ENCODE results near the gene DAAM1.

DAAM1 gene

GRCh38 chr14:59187118-59187517 lies 1.3 kb upstream of the DAAM1 start:
- ATAC-seq (ENCODE audit: insufficient read depth, low read depth) = no peak
- peak overlapping the region; percentile 44 to 86; a peak in 2 of 4 replicates for H3K4me3 ChIP-seq (ENCODE audit: low read depth in 1 of 2, low read length in 2 of 2)
- peak overlapping the region; percentile 99 for H3K4me2 ChIP-seq (ENCODE audit: insufficient read depth, low read length)
- H2AFZ ChIP-seq (ENCODE audit: low read depth, low read length) = 0 out of 2 replicates have a peak overlapping the region, but pooled peaks have one; percentile 98
- H3K9me3 ChIP-seq (ENCODE audit: insufficient read depth, low read length, severe bottlenecking) = no peaks in the 10 kb centered on the region
- H3K27ac ChIP-seq (ENCODE audit: low read length) = no peak overlapping the region
- no peak for DNase-seq
- H3K9ac ChIP-seq (ENCODE audit: low read depth, low read length) = peak overlapping the region; percentile 62
- H3K4me1 ChIP-seq (ENCODE audit: insufficient read depth, low read length) = peaks cover 26% of the 10 kb centered on the region
- peaks cover 13% of the 10 kb centered on the region; the same call in 1 of the 2 replicates for H4K20me1 ChIP-seq (ENCODE audit: insufficient read depth, low read length)
- H3K27me3 ChIP-seq (ENCODE audit: insufficient read depth, low read length, poor library complexity) = peaks cover 50% of the 10 kb centered on the region
- TF ChIP-seq CTCF (IDR thresholded peaks at IDR 0.05; ENCODE audit: borderline replicate concordance, extremely low read depth, low read length, poor library complexity, severe bottlenecking) (no peak), EZH2 (IDR thresholded peaks at IDR 0.05; ENCODE audit: borderline replicate concordance, low read depth, low read length, severe bottlenecking) (no peak)
- no peaks in the 10 kb centered on the region for H3K79me2 ChIP-seq (ENCODE audit: insufficient read depth, low read length)
- H3K36me3 ChIP-seq (ENCODE audit: insufficient read depth, low read length) = no peaks in the 10 kb centered on the region

- peak overlapping the region; percentile 62 for H3K9ac ChIP-seq (ENCODE audit: low read depth, low read length)
- peaks cover 50% of the 10 kb centered on the region for H3K27me3 ChIP-seq (ENCODE audit: insufficient read depth, low read length, poor library complexity)
- peak; percentile 9 for ATAC-seq (ENCODE audit: insufficient read depth, low read depth)
- peaks cover 13% of the 10 kb centered on the region; the same call in 1 of the 2 replicates for H4K20me1 ChIP-seq (ENCODE audit: insufficient read depth, low read length)
- H3K27ac ChIP-seq (ENCODE audit: low read length) = peak overlapping the region; percentile 47
- DNase-seq = peak; percentile 40
- no peaks in the 10 kb centered on the region for H3K36me3 ChIP-seq (ENCODE audit: insufficient read depth, low read length)
- peak overlapping the region; percentile 98 for H2AFZ ChIP-seq (ENCODE audit: low read depth, low read length)
- H3K9me3 ChIP-seq (ENCODE audit: insufficient read depth, low read length, severe bottlenecking) = no peaks in the 10 kb centered on the region
- no peak for TF ChIP-seq CTCF (IDR thresholded peaks at IDR 0.05; ENCODE audit: borderline replicate concordance, extremely low read depth, low read length, poor library complexity, severe bottlenecking)
- no peak for TF ChIP-seq EZH2 (IDR thresholded peaks at IDR 0.05; ENCODE audit: borderline replicate concordance, low read depth, low read length, severe bottlenecking)
- peaks cover 26% of the 10 kb centered on the region for H3K4me1 ChIP-seq (ENCODE audit: insufficient read depth, low read length)
- H3K79me2 ChIP-seq (ENCODE audit: insufficient read depth, low read length) = no peaks in the 10 kb centered on the region
- H3K4me2 ChIP-seq (ENCODE audit: insufficient read depth, low read length) = peak overlapping the region; percentile 99
- H3K4me3 ChIP-seq (ENCODE audit: low read depth in 1 of 2, low read length in 2 of 2) = peak overlapping the region; percentile 44 to 86
Observed at GRCh38 chr14:59187802-59188460, 536 bp upstream of the DAAM1 start.

- peak overlapping the region; percentile 68 to 86 for H3K4me3 ChIP-seq (ENCODE audit: low read depth in 1 of 2, low read length in 2 of 2)
- H4K20me1 ChIP-seq (ENCODE audit: insufficient read depth, low read length) = peaks cover 18% of the 10 kb centered on the region; the same call in 1 of the 2 replicates
- H3K79me2 ChIP-seq (ENCODE audit: insufficient read depth, low read length) = no peaks in the 10 kb centered on the region
- DNase-seq (peak; percentile 23), ATAC-seq (ENCODE audit: insufficient read depth, low read depth) (no peak)
- no peaks in the 10 kb centered on the region for H3K9me3 ChIP-seq (ENCODE audit: insufficient read depth, low read length, severe bottlenecking)
- H3K27me3 ChIP-seq (ENCODE audit: insufficient read depth, low read length, poor library complexity) = peaks cover 44% of the 10 kb centered on the region
- H3K4me2 ChIP-seq (ENCODE audit: insufficient read depth, low read length) = peak overlapping the region; percentile 94
- peak overlapping the region; percentile 71 for H3K9ac ChIP-seq (ENCODE audit: low read depth, low read length)
- H3K4me1 ChIP-seq (ENCODE audit: insufficient read depth, low read length) = peaks cover 26% of the 10 kb centered on the region
- no peaks in the 10 kb centered on the region for H3K36me3 ChIP-seq (ENCODE audit: insufficient read depth, low read length)
- peak overlapping the region; percentile 65; the same call in 1 of the 2 replicates for H3K27ac ChIP-seq (ENCODE audit: low read length)
- no peak for TF ChIP-seq CTCF (IDR thresholded peaks at IDR 0.05; ENCODE audit: borderline replicate concordance, extremely low read depth, low read length, poor library complexity, severe bottlenecking)
- no peak for TF ChIP-seq EZH2 (IDR thresholded peaks at IDR 0.05; ENCODE audit: borderline replicate concordance, low read depth, low read length, severe bottlenecking)
- H2AFZ ChIP-seq (ENCODE audit: low read depth, low read length) = peak overlapping the region; percentile 87
Observed at GRCh38 chr14:59189091-59189785, 771 bp downstream of the DAAM1 start.
